SKM-1 treated with dmso at 0.1 percent for 144 hours (cell line): Measurements from ENCODE around the gene PIGK.

ENCODE experiments used
- DNase-seq: peaks from one replicate; lab custom pipeline; 2025; ENCODE audit not compliant: unreplicated experiment; lab: John Stamatoyannopoulos, UW

Gene PIGK

DNA sequence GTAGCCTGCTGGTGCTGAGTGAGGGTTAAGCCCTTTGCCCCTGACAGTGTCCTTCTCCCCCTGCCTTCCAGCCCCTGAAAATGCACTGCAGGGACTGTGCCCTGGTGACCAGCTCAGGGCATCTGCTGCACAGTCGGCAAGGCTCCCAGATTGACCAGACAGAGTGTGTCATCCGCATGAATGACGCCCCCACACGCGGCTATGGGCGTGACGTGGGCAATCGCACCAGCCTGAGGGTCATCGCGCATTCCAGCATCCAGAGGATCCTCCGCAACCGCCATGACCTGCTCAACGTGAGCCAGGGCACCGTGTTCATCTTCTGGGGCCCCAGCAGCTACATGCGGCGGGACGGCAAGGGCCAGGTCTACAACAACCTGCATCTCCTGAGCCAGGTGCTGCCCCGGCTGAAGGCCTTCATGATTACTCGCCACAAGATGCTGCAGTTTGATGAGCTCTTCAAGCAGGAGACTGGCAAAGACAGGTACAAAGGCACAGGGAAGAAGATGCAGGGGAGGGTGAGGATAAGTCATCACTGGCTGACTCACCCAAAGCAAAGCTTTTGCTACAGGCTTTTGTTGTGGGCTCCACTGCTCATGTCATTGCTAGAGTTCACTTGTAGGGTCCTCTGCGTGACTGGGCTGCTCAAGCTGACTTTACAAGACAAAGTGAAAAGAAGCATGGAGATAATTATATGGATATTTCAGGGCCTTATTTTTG, 174.9 kb downstream of the PIGK start:
- no peak for DNase-seq

GRCh38 chr1:77040826-77041225, 178.4 kb downstream of the PIGK start:
- DNase-seq, result peak; percentile 11

DNA sequence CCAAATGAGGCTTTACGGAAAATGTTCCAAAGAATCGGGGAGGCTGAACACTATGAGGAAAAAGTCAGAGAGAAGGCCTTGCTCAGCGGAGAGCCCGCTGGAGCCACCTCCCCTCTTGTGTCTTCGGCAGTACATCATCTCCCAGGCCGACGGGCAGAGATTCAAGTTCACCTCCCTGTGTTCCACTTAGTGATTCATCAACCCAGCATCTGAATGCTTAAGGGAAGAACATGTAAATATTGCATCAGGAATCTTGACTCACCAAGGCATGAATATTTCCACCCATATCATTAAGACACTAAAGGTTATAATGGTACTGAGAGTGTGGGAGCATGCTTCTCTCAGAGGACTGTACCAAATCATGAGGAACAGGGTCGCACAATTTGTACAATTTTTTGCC, 179.5 kb downstream of the PIGK start:
- no peak for DNase-seq

- no peak for DNase-seq
Measured at GRCh38 chr1:77039111-77039510, 180.1 kb downstream of the PIGK start.
